ENCODE results near the gene ARMC5.

Gene ARMC5

GRCh38 chr16:31461921-31462804 lies 2.9 kb downstream of the ARMC5 start:
- DNase-seq: no peak

- no peak for DNase-seq
Observed at GRCh38 chr16:31464348-31464769, 5.1 kb downstream of the ARMC5 start.

- no peak for DNase-seq
Observed at GRCh38 chr16:31464781-31465260, 5.5 kb downstream of the ARMC5 start.

DNA sequence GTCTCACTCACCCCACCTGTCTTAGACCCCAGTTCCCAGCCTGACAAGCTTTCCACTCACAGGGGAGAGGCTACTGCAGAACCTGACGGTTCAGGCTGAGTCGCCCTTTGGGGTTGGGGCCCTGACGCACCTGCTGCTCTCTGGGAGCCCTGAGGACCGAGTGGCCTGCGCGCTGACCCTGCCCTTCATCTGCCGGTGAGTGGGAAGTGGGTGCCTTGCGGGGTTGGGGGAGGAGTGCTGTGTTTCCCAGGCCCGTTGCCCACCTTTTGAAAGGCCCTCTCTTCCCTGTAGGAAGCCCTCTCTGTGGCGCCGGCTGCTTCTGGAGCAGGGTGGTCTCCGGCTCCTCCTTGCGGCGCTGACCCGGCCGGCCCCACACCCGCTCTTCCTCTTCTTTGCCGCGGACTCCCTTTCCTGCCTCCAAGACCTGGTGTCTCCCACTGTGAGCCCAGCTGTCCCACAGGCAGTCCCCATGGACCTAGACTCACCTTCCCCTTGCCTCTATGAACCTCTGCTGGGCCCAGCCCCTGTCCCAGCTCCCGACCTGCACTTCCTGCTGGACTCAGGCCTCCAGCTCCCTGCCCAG lies 6.6 kb downstream of the ARMC5 start:
- no peak for DNase-seq

DNA sequence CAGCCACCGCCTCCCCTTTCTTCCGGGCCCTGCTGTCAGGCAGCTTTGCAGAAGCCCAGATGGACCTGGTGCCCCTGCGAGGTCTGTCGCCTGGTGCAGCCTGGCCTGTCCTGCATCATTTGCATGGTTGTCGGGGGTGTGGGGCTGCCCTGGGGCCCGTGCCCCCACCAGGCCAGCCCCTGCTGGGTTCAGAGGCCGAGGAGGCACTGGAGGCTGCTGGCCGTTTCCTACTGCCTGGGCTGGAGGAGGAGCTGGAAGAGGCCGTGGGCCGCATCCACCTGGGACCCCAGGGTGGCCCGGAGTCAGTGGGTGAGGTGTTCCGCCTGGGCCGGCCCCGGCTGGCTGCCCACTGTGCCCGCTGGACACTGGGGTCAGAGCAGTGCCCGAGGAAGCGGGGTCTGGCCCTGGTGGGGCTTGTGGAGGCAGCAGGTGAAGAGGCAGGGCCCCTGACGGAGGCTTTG lies 7.1 kb downstream of the ARMC5 start:
- DNase-seq: no peak

DNA sequence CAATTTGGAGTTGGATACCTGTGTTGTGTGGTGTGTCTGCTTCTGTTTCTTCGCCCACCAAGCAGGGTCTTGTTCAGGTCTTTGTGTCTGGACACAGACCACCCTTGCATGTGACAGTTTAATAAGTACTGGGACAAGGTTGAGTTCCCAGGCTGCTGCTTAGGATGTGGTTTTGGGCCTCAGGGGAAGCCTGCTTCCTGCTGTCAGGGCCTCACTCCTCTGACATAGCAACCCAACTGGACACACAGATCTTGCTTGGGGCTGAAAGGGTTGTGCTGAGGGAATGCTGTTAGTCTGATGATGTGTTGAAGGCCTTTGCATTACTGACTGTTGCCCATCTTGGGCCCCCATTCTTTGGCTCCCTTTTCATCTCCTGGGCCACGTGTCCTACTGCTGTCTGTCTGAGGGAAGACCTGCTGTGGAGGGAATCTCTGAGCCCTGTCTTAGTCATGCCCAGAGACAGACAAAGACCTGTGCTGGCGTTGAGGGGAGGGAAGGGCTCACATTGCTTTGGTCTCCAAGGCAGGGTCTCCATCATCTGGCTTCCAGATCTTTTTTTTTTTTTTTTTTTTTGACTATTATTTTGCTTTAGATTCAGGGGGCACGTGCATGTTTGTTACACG lies 8.0 kb downstream of the ARMC5 start:
- no peak for DNase-seq

GRCh38 chr16:31467858-31468257 lies 8.6 kb downstream of the ARMC5 start:
- DNase-seq: no peak

GRCh38 chr16:31470615-31471014 lies 11.3 kb downstream of the ARMC5 start:
- no peak for DNase-seq

- no peak for DNase-seq
Observed at GRCh38 chr16:31471241-31471874, 12.1 kb downstream of the ARMC5 start.

DNA sequence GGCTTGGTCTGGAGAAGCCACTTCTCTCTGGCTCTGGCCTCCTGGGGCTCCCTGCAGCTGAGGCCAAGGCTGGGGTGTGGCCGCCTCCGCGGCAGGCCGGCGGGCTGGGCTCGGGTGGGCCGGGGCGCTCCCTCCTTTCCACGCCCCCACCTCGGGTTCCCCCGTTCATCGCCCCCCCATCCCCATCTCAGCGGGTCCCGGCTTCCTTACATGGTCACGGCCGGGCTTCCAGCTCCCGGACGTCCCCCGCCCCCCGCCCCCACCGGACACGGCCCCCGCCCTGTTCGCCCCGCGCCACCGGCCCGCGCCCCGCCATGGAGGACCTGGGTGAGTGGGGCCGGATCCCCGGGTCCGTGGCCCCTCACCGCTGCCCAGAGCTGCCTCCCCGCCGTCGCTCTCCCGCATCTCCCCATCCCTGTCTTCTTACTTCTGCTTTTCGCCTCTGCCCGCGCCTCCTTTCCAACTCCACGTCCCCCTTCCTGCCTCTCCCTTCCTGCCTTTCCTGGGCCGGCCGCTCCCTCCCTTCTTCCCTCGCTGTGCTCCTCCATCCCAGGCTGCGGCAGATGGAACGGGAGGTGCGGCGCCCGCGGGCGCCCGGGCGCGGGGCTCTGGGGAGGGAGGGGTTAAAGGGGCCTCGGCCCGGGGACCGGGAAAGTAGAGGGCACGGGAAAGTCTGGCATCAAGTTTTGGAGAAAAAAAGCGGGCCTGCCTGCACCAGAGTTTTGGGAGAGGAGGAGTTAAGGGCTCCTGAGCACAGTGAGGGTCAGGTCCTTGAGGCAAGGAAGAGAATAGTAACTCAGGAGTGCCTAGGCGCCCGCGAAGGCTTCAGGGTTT lies 12.8 kb downstream of the ARMC5 start, which contains the start of gene TGFB1I1:
Gene TGFB1I1, plus strand, starts transcription at position 278 of the 834 bp plus-strand sequence. Its CDS starts 37 bp downstream, at position 315.
- no peak for DNase-seq

- peak; percentile 89 to 92 for DNase-seq
Observed at GRCh38 chr16:31472709-31473203, 13.5 kb downstream of the ARMC5 start.

GRCh38 chr16:31473264-31473984 lies 14.1 kb downstream of the ARMC5 start:
- no peak for DNase-seq

DNA sequence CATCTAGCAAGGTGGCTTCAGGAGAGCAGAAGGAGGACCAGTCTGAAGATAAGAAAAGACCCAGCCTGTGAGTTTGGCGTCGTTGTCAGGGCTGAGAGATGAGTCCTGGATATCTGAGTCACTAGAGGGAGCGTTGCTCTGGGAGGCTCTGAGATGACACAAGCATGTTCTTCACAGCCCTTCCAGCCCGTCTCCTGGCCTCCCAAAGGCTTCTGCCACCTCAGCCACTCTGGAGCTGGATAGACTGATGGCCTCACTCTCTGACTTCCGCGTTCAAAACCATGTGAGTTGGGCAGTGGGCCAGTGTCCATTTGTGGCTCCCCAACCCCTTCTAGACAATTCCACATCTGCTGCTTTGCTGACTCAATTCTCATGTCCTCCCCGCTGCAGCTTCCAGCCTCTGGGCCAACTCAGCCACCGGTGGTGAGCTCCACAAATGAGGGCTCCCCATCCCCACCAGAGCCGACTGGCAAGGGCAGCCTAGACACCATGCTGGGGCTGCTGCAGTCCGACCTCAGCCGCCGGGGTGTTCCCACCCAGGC lies 14.9 kb downstream of the ARMC5 start:
- DNase-seq: no peak

DNA sequence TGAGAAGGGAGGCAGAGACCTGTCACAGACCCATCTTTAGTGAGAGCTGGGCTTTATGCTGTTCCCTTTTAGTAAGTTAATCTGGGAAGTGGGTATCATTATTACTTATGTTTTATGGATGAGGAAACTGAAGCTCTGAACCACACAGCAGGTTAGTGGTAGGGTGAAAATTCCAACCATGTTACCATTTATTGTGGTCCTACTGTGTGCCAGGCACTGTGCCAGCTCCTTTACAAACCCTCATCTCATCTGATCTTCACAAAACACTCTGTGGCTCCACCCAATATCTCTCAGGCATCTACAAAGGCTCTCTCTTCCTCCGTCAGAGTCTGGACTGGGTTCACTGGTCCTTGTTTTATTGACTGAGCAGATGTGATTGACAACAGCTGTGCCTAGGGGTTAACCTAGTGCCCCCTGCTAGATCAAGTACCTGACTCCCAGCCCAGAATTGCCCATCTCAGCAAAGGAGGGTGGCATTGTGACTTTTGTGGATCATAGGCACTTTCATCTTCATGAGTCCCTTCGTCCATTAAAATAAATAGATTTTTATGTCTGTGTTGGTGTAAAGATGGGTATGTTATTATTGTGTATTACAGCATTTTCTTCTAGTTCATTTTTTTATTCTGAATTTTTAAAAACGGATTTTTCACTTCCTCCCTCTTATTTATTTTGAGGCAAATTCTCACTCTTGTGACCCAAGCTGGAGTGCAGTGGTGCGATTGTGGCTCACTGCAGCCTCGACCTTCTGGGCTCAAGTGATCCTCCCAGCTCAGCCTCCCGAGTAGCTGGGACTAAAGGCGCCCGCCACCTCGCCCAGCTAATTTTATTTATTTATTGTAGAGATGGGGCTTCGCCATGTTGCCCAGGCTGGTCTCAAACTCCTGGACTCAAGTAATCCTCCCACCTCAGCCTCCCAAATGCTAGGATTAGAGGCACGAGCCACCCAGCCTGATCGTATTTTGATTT lies 15.8 kb downstream of the ARMC5 start:
- no peak for DNase-seq

GRCh38 chr16:31475946-31476302 lies 16.6 kb downstream of the ARMC5 start:
- DNase-seq: no peak

- no peak for DNase-seq
Observed at GRCh38 chr16:31476303-31477219, 17.3 kb downstream of the ARMC5 start.

DNA sequence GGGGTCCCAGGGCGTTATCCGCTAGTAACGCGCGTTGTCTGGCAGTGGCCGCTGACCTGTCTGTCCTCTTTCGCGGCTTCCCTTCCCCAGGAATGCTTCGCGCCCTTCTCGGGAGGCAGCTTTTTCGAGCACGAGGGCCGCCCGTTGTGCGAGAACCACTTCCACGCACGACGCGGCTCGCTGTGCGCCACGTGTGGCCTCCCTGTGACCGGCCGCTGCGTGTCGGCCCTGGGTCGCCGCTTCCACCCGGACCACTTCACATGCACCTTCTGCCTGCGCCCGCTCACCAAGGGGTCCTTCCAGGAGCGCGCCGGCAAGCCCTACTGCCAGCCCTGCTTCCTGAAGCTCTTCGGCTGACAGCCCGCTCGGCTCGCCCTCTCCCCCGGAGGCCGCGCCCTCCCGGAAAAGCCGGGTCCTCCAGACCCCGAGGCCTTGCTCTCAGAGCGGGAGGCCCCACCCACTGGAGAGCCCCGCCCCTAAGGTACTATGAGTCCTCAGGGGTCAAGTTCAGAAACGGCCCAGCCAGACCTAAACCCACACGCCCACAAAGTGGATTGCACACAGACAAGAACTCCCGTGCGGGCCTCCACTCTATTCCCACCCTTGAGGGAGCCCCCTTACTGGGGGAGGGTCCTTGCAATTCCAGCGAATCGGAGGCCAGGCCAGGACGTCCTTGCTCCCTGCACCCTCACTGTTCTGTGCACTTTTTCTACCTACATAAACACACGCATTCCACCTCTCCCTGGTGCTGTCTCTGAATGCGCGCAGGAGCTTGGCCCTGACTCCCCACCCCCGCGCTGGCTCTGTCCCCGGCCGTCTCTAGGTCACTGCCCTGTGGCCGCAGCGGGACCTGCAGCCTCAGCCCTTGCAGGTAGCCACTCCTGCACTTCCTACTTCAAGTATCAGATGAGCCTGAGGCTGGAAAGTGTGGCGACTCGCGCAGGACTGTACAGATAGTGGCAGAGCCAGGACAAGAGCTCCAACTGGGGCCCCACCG lies 18.2 kb downstream of the ARMC5 start:
- DNase-seq: no peak

Data from NCI-H446 (cell line).